ENCODE measurements around the gene SAT2. TPM values are rescaled to one million over a fixed set of nuclear protein-coding genes. Genes with fewer than 3 reads are reported as not detected.

The SAT2 gene
- total RNA-seq, 1 donor from 2014 or later: 45.0 TPM

DNA sequence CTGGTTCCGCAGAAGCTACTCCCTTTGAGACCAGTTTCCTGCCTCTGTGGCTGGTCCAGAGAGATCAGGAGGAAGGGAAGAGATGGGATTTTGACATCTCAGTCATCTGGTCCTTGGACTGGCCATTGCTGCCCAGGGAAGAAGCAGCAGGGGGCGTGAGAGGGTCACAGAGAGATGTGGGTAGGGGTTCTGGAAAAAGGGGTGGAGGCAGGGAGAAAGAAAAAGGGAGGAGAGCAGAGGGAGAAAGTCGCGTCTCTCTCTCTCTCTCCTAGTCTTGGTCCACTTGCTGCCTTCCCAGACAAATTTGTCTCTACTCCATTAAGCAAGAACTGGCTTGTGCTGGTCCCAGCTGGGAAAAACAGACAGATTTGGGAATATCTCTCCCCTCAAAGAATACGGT, 6.8 kb upstream of the SAT2 start:
- Mint-ChIP-seq H3K4me1 (no peaks in the 10 kb centered on the region), H3K4me3 (no peak overlapping the region), H3K36me3 (ENCODE audit: low read depth) (no peaks in the 10 kb centered on the region), H3K27me3 (no peaks in the 10 kb centered on the region), H3K27ac (no peak overlapping the region), H3K9me3 (no peaks in the 10 kb centered on the region)
- TF ChIP-seq, protein P1, sequence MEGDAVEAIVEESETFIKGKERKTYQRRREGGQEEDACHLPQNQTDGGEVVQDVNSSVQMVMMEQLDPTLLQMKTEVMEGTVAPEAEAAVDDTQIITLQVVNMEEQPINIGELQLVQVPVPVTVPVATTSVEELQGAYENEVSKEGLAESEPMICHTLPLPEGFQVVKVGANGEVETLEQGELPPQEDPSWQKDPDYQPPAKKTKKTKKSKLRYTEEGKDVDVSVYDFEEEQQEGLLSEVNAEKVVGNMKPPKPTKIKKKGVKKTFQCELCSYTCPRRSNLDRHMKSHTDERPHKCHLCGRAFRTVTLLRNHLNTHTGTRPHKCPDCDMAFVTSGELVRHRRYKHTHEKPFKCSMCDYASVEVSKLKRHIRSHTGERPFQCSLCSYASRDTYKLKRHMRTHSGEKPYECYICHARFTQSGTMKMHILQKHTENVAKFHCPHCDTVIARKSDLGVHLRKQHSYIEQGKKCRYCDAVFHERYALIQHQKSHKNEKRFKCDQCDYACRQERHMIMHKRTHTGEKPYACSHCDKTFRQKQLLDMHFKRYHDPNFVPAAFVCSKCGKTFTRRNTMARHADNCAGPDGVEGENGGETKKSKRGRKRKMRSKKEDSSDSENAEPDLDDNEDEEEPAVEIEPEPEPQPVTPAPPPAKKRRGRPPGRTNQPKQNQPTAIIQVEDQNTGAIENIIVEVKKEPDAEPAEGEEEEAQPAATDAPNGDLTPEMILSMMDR (IDR thresholded peaks at IDR 0.05): no peak
- no peak for DNase-seq
- intact Hi-C loops (cut with micrococcal nuclease): no loop called here
- no peak for ATAC-seq (ENCODE audit: low read depth)
- POLR2A ChIA-PET: interaction anchor here (0.8 kb wide), 1 partner anchor 54 kb away, joined by 3 read pairs; the partner anchor contains the start of gene WRAP53
- CTCF ChIA-PET: interaction anchor here (4.9 kb wide), 1 partner anchor 53 kb away, joined by 40 read pairs; the partner anchor contains the start of genes TP53 and WRAP53

- no peak for ATAC-seq (ENCODE audit: low read depth)
- intact Hi-C loops (cut with micrococcal nuclease): no loop called here
- Mint-ChIP-seq H3K4me3 (no peak overlapping the region), H3K9me3 (no peaks in the 10 kb centered on the region), H3K36me3 (ENCODE audit: low read depth) (no peaks in the 10 kb centered on the region), H3K27ac (no peak overlapping the region), H3K4me1 (no peaks in the 10 kb centered on the region), H3K27me3 (no peaks in the 10 kb centered on the region)
- CTCF ChIA-PET: interaction anchor here (1.0 to 4.9 kb wide), 4 partner anchors 18 to 111 kb away, joined by 3 to 40 read pairs (median 6); partner anchors contain the start of genes ATP1B2, TP53 and WRAP53
- TF ChIP-seq, protein P1 (IDR thresholded peaks at IDR 0.05): no peak
- POLR2A ChIA-PET: interaction anchor here (1.0 to 1.7 kb wide), 2 partner anchors 13 to 54 kb away, joined by 3 to 21 read pairs; partner anchors contain the start of genes TP53 and WRAP53
- DNase-seq: no peak
These were observed 5.5 kb upstream of the SAT2 start for GRCh38 chr17:7633093-7633492.

GRCh38 chr17:7632492-7632894, 4.9 kb upstream of the SAT2 start:
- DNase-seq (no peak), ATAC-seq (ENCODE audit: low read depth) (peak; percentile 22)
- Mint-ChIP-seq H3K9me3 (no peaks in the 10 kb centered on the region), H3K36me3 (ENCODE audit: low read depth) (no peaks in the 10 kb centered on the region), H3K4me1 (peaks cover 3% of the 10 kb centered on the region), H3K27ac (no peak overlapping the region), H3K27me3 (no peaks in the 10 kb centered on the region), H3K4me3 (no peak overlapping the region)
- TF ChIP-seq, protein P1 (IDR thresholded peaks at IDR 0.05): no peak
- CTCF ChIA-PET: interaction anchor here (0.9 to 4.9 kb wide), 5 partner anchors 18 to 112 kb away, joined by 3 to 40 read pairs (median 4); partner anchors contain the start of genes ATP1B2, TP53 and WRAP53
- POLR2A ChIA-PET: interaction anchor here (0.6 to 1.7 kb wide), 3 partner anchors 12 to 54 kb away, joined by 3 to 21 read pairs (median 5); partner anchors contain the start of genes ATP1B2, TP53 and WRAP53
- intact Hi-C loops (cut with micrococcal nuclease): loop anchor here (1.0 kb wide), 1 partner anchor 56 kb away; the partner anchor contains the start of gene WRAP53

GRCh38 chr17:7631398-7632380, 4.1 kb upstream of the SAT2 start:
- TF ChIP-seq, protein P1 (IDR thresholded peaks at IDR 0.05): no peak
- Mint-ChIP-seq H3K4me3 (no peak overlapping the region), H3K27me3 (no peaks in the 10 kb centered on the region), H3K27ac (no peak overlapping the region), H3K36me3 (ENCODE audit: low read depth) (peaks cover 4% of the 10 kb centered on the region), H3K4me1 (peaks cover 8% of the 10 kb centered on the region), H3K9me3 (no peaks in the 10 kb centered on the region)
- POLR2A ChIA-PET: interaction anchor here (0.6 to 1.7 kb wide), 3 partner anchors 12 to 55 kb away, joined by 3 to 21 read pairs (median 5); partner anchors contain the start of genes ATP1B2, TP53 and WRAP53
- intact Hi-C loops (cut with micrococcal nuclease): loop anchor here (1.0 kb wide), 1 partner anchor 57 kb away; the partner anchor contains the start of gene WRAP53
- DNase-seq (no peak), ATAC-seq (ENCODE audit: low read depth) (no peak)
- CTCF ChIA-PET: interaction anchor here (0.9 to 4.9 kb wide), 5 partner anchors 19 to 113 kb away, joined by 3 to 40 read pairs (median 4); partner anchors contain the start of genes ATP1B2, TP53 and WRAP53
